NT2/D1 (cell line): ENCODE data around the gene CNPPD1.

Experiments used
- SUZ12 ChIP-seq: IDR thresholded peaks from 2 replicates; pipeline ENCODE4 v1.6.1; 2011; ENCODE audit not compliant: insufficient read length, insufficient read depth; ENCODE audit errors: extremely low read depth
- ZNF274 ChIP-seq: IDR thresholded peaks from 2 replicates; pipeline ENCODE4 v1.6.1; 2011; ENCODE audit warnings: mild to moderate bottlenecking, low read depth, low read length

GRCh38 chr2:219172231-219173154 lies 4.2 kb downstream of the CNPPD1 start:
- no peak for TF ChIP-seq ZNF274
- TF ChIP-seq SUZ12 = no peak
